Adrenal gland (tissue), 5 donors: ENCODE results near the gene MKNK2.

Experiments
- POLR2A ChIP-seq, 2 donors: fragments of 450-650 bp; IDR thresholded peaks; one replicate each; pipeline ENCODE4 v1.6.1; 2017; ENCODE audit warnings: antibody characterized with exemption in 2 of 2, mild to moderate bottlenecking in 2 of 2, moderate library complexity in 1 of 2
- TF ChIP-seq, protein P1 (sequence below), 6 experiments: fragments of 450-650 bp in 4 of 6; fragments of 200-600 bp in 2 of 6; sonication (generic) in 1 of 6; IDR thresholded peaks; 1 replicate in 5 of 6; 2 replicates in 1 of 6; pipeline versions ENCODE4 v1.5.1 to v1.8.0; 2016 to 2021; ENCODE audit warnings: antibody characterized with exemption in 6 of 6, mild to moderate bottlenecking in 2 of 6, moderate library complexity in 1 of 6
- donor health status: DM: no; HTN: no; CAD: no.

DNA sequence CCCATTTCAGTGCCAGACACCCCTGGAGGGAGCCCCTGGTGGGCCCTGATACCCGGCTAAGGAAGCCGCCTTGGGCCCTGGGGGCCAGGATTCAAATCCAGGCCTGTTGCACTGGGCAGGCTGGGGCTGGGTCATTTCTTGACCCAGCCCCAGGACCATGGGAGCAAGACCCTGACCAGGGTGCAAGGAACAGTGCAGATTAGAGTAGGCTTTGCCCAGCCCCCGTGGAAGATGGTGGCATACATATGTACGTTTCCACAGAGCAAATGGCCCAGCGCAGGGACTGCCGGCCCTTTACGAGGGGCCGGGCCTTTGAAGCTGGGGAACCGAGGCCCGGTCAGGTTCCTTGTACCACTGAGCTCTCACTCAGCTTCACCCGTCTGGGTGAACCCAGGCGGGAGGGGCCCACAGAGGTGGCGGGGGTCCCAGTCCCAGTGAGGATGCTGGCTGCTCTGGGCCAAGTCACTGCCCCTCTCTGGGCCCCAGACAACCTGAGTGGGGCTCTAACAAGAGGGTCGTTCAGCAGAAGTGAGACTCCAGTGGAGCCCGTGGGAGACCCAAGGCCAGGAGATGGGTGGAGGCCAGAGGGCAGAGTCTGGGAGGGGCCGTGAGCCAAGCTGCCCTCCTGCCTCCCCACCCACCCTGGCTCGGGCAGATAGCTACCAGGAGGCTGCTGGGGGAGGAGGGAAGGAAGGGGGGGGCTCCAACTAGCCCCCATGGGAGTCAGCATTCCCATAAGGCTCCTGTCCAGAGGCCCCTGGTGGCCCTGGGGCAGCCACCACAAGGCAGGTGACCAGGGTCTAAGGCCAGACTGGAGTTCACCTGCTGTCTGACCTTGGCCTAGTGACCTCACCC, 2.7 kb downstream of the MKNK2 start:
- TF ChIP-seq POLR2A (IDR thresholded peaks at IDR 0.05) = no peak
- TF ChIP-seq, protein P1, sequence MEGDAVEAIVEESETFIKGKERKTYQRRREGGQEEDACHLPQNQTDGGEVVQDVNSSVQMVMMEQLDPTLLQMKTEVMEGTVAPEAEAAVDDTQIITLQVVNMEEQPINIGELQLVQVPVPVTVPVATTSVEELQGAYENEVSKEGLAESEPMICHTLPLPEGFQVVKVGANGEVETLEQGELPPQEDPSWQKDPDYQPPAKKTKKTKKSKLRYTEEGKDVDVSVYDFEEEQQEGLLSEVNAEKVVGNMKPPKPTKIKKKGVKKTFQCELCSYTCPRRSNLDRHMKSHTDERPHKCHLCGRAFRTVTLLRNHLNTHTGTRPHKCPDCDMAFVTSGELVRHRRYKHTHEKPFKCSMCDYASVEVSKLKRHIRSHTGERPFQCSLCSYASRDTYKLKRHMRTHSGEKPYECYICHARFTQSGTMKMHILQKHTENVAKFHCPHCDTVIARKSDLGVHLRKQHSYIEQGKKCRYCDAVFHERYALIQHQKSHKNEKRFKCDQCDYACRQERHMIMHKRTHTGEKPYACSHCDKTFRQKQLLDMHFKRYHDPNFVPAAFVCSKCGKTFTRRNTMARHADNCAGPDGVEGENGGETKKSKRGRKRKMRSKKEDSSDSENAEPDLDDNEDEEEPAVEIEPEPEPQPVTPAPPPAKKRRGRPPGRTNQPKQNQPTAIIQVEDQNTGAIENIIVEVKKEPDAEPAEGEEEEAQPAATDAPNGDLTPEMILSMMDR (IDR thresholded peaks at IDR 0.05) = no peak
